HG03039 (cell line): ENCODE data around the gene RBM33.
"Not testable (repeated sequence)": the region's sequence is repeated elsewhere in the genome, so short reads cannot be mapped to it uniquely, and the experiment has no call there.

Experiments used
- ATAC-seq: cut with Tn5 transposase; IDR thresholded peaks from one replicate; pipeline ENCODE4 v1.9.1; 2021; ENCODE audit warnings: mild to moderate bottlenecking, moderate library complexity; ENCODE audit not compliant: unreplicated experiment

Gene RBM33

DNA sequence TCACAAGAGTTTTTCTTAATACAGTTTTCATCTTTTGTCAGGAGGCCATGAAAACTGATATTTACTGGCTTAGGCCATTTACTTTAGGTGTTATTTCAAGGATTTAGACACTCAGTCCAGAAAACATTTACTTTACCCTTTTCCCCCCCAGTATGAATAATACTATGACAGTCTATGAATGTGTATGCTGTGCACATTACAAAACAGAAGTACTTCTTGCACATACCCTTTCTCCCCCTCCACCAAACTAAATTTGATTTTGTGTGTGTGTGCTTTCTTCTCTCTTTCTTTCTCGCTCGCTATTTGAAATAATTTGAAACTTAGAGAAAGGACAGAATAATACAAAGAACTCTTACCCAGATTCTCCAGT, 41.3 kb downstream of the RBM33 start:
- no peak for ATAC-seq

- not testable (repeated sequence) for ATAC-seq
Observed at GRCh38 chr7:155686620-155687324, 42.3 kb downstream of the RBM33 start.

GRCh38 chr7:155688237-155688636, 43.8 kb downstream of the RBM33 start:
- not testable (repeated sequence) for ATAC-seq

DNA sequence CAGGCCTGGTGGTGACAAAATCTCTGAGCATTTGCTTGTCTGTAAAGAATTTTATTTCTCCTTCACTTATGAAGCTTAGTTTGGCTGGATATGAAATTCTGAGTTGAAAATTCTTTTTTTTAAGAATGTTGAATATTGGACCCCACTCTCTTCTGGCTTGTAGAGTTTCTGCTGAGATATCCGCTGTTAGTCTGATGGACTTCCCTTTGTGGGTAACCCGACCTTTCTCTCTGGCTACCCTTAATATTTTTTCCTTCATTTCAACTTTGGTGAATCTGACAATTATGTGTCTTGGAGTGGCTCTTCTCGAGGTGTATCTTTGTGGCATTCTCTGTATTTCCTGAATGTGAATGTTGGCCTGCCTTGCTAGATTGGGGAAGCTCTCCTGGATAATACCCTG, 46.2 kb downstream of the RBM33 start:
- ATAC-seq, result not testable (repeated sequence)

DNA sequence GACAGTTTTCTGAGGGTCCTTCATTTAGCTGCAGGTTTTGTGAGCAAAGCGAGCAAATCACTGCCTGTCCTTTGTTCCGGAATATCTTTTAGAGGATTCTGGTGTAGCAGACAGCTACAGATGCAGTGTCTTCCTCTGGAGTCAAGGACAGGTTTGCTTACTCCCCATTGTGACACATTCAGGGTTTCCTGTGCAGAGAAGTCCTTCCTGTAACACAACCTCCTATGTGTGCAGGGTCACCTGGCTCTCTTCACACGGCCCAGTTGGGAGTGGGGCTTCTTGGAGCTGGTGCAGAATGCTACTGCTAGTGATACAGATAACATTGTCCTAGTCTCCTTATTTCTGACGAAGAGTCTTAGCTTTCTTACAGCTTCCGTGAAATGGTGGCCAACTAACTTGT, 47.9 kb downstream of the RBM33 start:
- ATAC-seq, result no peak

- ATAC-seq, result no peak
Observed at GRCh38 chr7:155693826-155694225, 49.4 kb downstream of the RBM33 start.

DNA sequence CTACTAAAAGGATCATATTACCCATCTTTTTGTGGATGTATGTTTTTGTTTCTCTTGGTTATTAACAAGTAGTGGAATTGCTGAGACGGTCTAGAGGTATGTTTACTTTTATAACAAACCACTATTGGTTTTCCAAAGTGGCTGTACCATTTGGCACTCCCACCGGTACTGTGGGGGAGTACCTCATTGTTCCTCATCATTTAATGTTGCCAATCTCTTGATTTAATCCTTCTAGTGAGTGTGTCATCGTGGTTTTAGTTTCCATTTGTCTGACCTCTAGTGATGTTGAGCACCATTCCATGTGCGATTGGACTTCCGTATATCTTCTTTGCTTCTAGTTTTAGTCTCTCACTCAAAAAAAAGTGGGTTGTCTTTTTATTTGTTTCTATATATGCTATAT, 50.4 kb downstream of the RBM33 start:
- no peak for ATAC-seq

DNA sequence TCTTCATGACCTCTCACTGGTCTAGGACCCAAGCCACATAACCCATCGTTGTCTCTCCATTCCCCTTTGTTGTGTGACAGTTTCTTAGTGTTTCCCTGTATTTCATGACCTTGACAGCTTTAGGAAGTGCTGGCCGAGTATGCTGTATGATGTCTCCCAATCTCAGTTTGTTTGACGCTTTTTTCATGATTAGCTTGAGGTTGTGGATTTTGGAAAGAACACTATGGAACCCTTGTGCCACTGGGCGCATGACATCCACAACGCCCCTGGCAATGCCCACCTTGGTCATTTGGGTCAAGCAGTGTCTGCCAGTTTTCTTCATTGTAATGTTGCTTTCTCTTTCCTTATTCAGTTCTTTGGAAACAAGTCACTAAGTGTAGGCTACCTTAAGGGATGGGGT, 52.3 kb downstream of the RBM33 start:
- no peak for ATAC-seq

DNA sequence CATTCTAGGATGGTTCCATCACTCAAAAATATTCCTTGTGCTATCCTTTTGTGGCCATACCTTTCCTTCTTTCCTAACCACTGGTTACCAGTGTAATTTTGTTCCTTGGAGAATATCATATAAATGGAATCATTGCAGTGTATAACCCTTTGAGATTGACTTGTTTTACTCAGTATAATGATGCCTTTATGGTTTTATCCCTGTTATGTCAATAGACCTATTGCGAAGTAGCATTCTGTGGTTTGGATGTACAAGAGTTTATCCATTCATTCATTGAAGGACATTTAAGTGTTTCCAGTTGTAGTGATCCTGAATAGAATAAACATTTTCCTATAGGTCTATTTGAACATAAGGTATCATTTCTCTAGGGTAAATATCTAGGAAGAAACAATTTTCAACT, 54.2 kb downstream of the RBM33 start:
- ATAC-seq, result no peak

- no peak for ATAC-seq
Observed at GRCh38 chr7:155699180-155699579, 54.7 kb downstream of the RBM33 start.

DNA sequence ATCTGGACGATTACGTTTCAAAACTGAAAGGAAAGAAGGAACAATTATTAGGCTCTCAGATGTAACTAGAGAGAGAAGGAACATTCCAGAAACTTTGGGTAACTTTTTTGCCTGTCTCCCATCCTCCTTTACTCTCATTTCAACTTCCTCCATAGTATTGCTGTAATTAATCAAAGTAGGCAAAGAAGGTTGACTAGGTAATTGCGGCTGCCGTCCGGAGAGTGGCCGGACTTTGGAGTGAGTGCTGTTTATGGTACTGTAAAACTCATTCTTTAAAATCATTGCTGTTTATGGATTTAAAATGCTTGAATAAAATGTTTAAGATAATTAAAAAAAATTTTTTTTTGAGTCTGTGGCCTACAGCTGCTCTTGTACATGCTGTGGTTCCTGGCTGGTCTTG, 56.4 kb downstream of the RBM33 start:
- ATAC-seq, result no peak

DNA sequence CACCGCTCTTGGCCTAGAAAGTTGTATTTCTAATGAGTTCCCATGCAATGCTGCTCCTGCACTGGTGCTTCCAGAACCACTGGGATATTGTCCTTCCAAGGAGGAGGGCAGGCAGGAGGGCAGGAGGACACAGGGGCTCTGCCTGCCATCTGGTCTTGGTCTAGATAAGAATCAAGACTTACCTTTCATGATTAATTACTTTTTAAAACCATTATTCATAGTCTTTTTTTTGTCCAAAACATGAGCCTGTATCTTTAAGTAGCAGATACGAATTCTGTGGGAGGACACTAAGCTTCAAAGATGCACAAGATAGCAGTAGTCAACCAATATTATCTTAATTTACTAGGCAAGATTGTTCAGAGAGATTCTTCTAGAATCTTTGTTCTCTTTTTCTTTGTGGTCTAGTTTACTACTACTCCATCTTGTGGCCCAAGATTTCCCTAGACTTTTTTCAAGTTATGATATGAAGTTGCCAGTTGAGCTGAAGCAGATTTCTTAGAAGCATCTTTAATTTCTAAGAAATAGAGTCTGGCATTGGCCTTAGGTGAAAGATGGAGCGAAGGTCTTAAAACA, 57.6 kb downstream of the RBM33 start:
- ATAC-seq, result no peak

GRCh38 chr7:155702616-155703015, 58.2 kb downstream of the RBM33 start:
- ATAC-seq, result no peak

- ATAC-seq, result no peak
Observed at GRCh38 chr7:155705623-155706360, 61.3 kb downstream of the RBM33 start.

GRCh38 chr7:155706376-155706775, 61.9 kb downstream of the RBM33 start:
- no peak for ATAC-seq

DNA sequence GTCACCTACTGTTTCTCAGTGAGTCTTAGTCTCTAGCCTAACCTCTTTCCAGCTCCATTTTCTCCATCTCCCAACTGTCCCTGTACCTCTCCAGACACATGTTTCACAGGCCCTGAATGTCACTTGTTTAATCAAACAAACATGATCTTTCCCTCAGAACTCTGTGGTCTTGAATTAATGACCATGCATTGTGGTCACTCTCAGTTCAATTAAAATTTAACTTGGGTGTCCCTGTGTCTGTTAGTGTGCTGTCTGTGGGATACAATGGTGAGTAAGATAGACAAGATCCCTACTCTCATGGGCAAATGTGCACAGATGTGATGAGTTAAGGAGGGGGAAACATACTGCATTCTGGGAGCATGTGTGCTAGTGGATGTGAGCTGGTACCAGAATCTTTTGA, 65.0 kb downstream of the RBM33 start:
- no peak for ATAC-seq

DNA sequence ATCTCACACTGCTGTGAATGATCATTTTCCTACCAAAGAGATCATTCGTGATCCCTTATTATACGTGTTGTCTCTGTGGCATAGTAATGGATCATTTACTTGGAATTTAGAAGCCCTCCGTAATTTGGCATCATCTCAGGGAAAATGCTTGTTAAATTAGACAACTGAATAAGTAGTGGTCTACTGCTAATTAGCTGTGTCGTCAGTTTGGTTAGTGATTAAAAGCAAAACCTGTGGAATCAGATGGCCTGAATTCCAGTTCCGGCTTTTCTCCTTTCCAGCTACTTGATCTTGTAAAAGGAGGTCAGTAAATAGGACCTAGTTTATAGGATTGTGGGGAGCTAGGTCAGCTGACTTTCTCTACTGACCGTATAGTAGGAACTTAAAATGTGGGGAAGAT, 65.6 kb downstream of the RBM33 start:
- no peak for ATAC-seq

GRCh38 chr7:155710530-155710929, 66.1 kb downstream of the RBM33 start:
- ATAC-seq, result no peak

DNA sequence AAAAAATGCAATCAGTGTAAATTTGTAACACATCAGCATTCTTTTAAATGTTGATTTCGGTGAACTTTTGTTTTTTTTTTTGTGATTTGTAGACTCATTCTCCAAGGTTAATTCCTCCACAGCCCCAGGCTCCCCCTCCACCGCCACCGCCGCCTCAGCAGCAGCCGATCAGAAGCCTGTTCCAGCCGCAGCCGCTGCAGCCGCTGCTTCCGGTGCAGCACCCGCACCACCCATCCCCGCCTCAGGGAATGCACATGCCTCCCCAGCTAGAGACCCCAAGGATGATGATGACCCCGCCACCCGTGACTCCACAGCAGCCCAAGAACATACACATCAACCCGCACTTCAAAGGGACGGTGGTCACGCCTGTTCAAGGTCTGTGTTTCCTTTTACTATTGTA, 66.6 kb downstream of the RBM33 start:
- no peak for ATAC-seq

DNA sequence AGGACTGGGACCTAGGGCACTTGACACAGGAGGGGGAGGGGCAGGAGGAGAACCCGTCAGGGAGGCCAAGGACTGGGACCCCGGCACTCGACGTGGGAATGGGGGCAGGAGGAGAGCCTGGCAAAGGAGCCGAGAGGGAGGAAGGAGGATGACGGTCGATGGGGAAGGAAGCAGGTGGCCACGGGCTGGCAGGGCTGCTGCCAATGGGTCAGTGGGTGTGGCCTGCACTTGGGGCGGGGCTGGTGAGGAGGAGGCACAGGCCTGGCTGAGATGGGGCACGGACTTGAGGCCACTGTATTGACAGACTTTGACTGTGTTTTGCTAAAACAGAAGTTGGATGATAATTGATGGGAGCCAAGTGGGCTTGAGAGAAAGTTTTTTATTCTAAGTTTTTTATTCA, 68.9 kb downstream of the RBM33 start:
- ATAC-seq, result no peak

DNA sequence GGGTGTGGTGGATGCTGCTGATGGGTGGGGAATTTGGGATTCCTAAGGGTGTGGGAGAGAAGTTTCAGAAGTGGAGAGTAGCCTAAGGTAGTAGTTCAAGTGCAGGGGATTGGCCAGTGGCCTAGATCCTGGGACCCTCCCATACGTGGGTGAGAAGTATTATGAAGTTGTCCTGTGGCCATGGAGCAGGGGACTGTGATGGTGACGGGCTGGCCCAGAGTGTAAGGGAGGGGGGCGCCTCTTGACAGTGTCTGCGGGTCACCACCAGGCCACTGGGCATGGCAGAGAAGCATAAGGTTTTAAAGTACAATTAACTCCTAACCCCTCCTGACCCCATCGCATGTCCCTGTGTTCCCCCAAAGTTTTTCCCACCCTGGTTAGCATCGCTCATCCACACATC, 70.2 kb downstream of the RBM33 start:
- ATAC-seq, result no peak

- no peak for ATAC-seq
Observed at GRCh38 chr7:155715111-155715805, 70.8 kb downstream of the RBM33 start.
